Upper lobe of left lung (tissue), 6 donors: Measurements from ENCODE around the gene LAMA3. TPM values are rescaled to one million over a fixed set of nuclear protein-coding genes. Genes with fewer than 3 reads are reported as not detected.

ENCODE experiments used
- ATAC-seq, 2 donors: fragments of 200-7000 bp; cut with Tn5 transposase; one replicate each; pipeline ENCODE4 v1.9.1; 2022; ENCODE audit warnings: mild to moderate bottlenecking in 2 of 2, moderate library complexity in 2 of 2; ENCODE audit not compliant: low FRiP score in 2 of 2
- DNase-seq, 2 donors: peaks; one replicate each; pipeline ENCODE4 v3.0.0-alpha.2; 2019 to 2020
- H3K27ac ChIP-seq, 4 donors: fragments of 200-600 bp; sonication (generic); one replicate each; pipeline ENCODE4 v1.5.1; 2016 to 2019
- H3K27me3 ChIP-seq, 4 donors: fragments of 200-600 bp; sonication (generic); one replicate each; pipeline ENCODE4 v1.5.1; 2017 to 2019
- H3K36me3 ChIP-seq, 4 donors: fragments of 200-600 bp; sonication (generic); one replicate each; pipeline ENCODE4 v1.5.1; 2016 to 2019
- H3K4me1 ChIP-seq, 4 donors: fragments of 200-600 bp; sonication (generic); one replicate each; pipeline ENCODE4 v1.5.1; 2018 to 2019
- H3K4me3 ChIP-seq, 4 donors: fragments of 200-600 bp; sonication (generic); one replicate each; pipeline ENCODE4 v1.5.1; 2017 to 2019; ENCODE audit warnings: mild to moderate bottlenecking in 2 of 4, moderate library complexity in 1 of 4
- H3K9me3 ChIP-seq, 4 donors: fragments of 200-600 bp; sonication (generic); one replicate each; pipeline ENCODE4 v1.5.1; 2018 to 2019
- CTCF ChIP-seq, 6 experiments: fragments of 450-650 bp in 4 of 6; fragments of 200-600 bp in 2 of 6; sonication (generic) in 2 of 6; IDR thresholded peaks; one replicate each; pipeline ENCODE4 v1.5.1; 2016 to 2019; ENCODE audit warnings: antibody characterized with exemption in 6 of 6
- EP300 ChIP-seq, 4 donors: sonication (generic); formaldehyde crosslinking; IDR thresholded peaks; one replicate each; pipeline ENCODE4 v1.5.1; 2017; ENCODE audit warnings: antibody characterized with exemption in 4 of 4, control low read depth in 2 of 4
- POLR2A ChIP-seq, 4 donors: fragments of 450-650 bp; IDR thresholded peaks; one replicate each; pipeline ENCODE4 v1.5.1; 2016 to 2017; ENCODE audit warnings: antibody characterized with exemption in 4 of 4, mild to moderate bottlenecking in 2 of 4
- POLR2AphosphoS5 ChIP-seq, 2 donors: sonication (generic); formaldehyde crosslinking; IDR thresholded peaks; one replicate each; pipeline ENCODE4 v1.5.1; 2017; ENCODE audit warnings: antibody characterized with exemption in 2 of 2
- WGBS, 2 donors: methylation state at CpG; one replicate each; pipeline ENCODE4 v1.1.5; 2017 to 2018; 5-methylcytosine and 5-hydroxymethylcytosine counted together
- total RNA-seq, 6 donors: library from RNA; depleted of rRNA in 4 of 6; stranded (reverse); fragments of >200 nt in 4 of 6; gene quantifications; one replicate each; pipeline versions ENCODE4 v1.1.0 to v1.2.1, GENCODE V29; 2016 to 2021
- donor health status: DM: no; HTN: no; CAD: no; lungs with moderate emphysema.
- donor health status: DM: no; HTN: yes; CAD: no; lungs with severe emphysema.

LAMA3 gene
- total RNA-seq, 6 donors from 2014 or later, result 88.2 to 202 (median 141) TPM

- Histone ChIP-seq H3K4me3 (no peak overlapping the region), H3K36me3 (peaks cover 0 to 3% (median 0%) of the 10 kb centered on the region in 4 donors), H3K27me3 (no peaks in the 10 kb centered on the region), H3K4me1 (no peaks in the 10 kb centered on the region), H3K9me3 (no peaks in the 10 kb centered on the region), H3K27ac (no peak overlapping the region)
- no peak for DNase-seq
- WGBS, 2 donors, result 82% methylated on average over 4 of the region's 4 CpGs
- TF ChIP-seq POLR2A (IDR thresholded peaks at IDR 0.05) (no peak), CTCF (IDR thresholded peaks at IDR 0.05) (no peak), POLR2AphosphoS5 (IDR thresholded peaks at IDR 0.05) (no peak), EP300 (IDR thresholded peaks at IDR 0.05) (no peak)
- ATAC-seq, result no peak
Measured at GRCh38 chr18:23920054-23920453, 230.8 kb downstream of the LAMA3 start.

DNA sequence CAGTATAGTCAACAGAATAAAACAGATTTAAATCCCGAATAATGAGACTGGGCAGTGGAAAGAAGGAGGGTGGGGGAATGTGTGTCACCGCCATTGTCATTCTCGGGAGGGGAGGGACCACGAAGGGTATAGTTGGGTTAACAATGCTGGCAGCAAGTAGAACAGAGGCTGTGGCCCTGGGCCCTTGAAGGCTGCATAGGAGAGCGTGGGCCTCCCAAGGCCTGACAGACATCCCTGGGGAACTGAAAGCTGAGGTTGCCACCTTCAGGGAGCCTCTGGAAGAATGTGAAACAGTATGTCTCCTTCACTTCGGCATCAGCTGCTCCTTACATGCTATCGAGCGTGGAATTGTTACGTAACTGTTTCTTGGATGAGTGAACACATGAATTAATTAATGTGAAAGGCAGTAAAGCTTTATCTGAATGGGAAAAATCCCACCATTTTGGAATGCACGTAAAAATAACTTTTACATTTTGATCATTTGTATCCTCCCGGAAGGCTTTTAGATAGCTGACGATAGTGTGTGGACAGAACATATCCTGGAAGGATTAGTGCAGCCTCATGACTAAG, 232.5 kb downstream of the LAMA3 start:
- ATAC-seq (no peak), DNase-seq (no peak)
- peaks cover 0 to 3% (median 0%) of the 10 kb centered on the region in 4 donors for H3K36me3 ChIP-seq
- TF ChIP-seq POLR2A (IDR thresholded peaks at IDR 0.05) (no peak), CTCF (IDR thresholded peaks at IDR 0.05) (no peak), EP300 (IDR thresholded peaks at IDR 0.05) (no peak), POLR2AphosphoS5 (IDR thresholded peaks at IDR 0.05) (no peak)
- WGBS, 2 donors, result 91 to 92% methylated on average over 12 of the region's 12 CpGs
- H3K4me3 ChIP-seq, result no peak overlapping the region
- H3K9me3 ChIP-seq, result no peaks in the 10 kb centered on the region
- no peaks in the 10 kb centered on the region for H3K4me1 ChIP-seq
- H3K27me3 ChIP-seq, result no peaks in the 10 kb centered on the region
- no peak overlapping the region for H3K27ac ChIP-seq

GRCh38 chr18:23922939-23923338, 233.7 kb downstream of the LAMA3 start:
- H3K4me3 ChIP-seq, result no peak overlapping the region
- no peaks in the 10 kb centered on the region for H3K27me3 ChIP-seq
- peaks cover 0 to 5% (median 0%) of the 10 kb centered on the region in 4 donors for H3K36me3 ChIP-seq
- no peak for TF ChIP-seq EP300 (IDR thresholded peaks at IDR 0.05)
- no peak for TF ChIP-seq POLR2AphosphoS5 (IDR thresholded peaks at IDR 0.05)
- TF ChIP-seq POLR2A (IDR thresholded peaks at IDR 0.05), result no peak
- no peak for TF ChIP-seq CTCF (IDR thresholded peaks at IDR 0.05)
- H3K9me3 ChIP-seq, result no peaks in the 10 kb centered on the region
- 83 to 88% methylated on average over 1 of the region's 1 CpG for WGBS, 2 donors
- no peaks in the 10 kb centered on the region for H3K4me1 ChIP-seq
- ATAC-seq, result no peak
- no peak overlapping the region for H3K27ac ChIP-seq
- no peak for DNase-seq

GRCh38 chr18:23924813-23925212, 235.6 kb downstream of the LAMA3 start:
- Histone ChIP-seq H3K27ac (no peak overlapping the region), H3K4me1 (no peaks in the 10 kb centered on the region), H3K36me3 (peaks cover 0 to 5% (median 0%) of the 10 kb centered on the region in 4 donors), H3K27me3 (no peaks in the 10 kb centered on the region), H3K9me3 (no peaks in the 10 kb centered on the region), H3K4me3 (no peak overlapping the region)
- no peak for DNase-seq
- 90% methylated on average over 1 of the region's 1 CpG; no CpG with 5 or more reads in 1 of the 2 donors for WGBS, 2 donors
- TF ChIP-seq POLR2A (IDR thresholded peaks at IDR 0.05) (no peak), POLR2AphosphoS5 (IDR thresholded peaks at IDR 0.05) (no peak), EP300 (IDR thresholded peaks at IDR 0.05) (no peak), CTCF (IDR thresholded peaks at IDR 0.05) (no peak)
- ATAC-seq, result peak in 1 of 2 donors; percentile 34

- peaks cover 0 to 4% (median 0%) of the 10 kb centered on the region in 4 donors for H3K36me3 ChIP-seq
- no peak overlapping the region for H3K27ac ChIP-seq
- WGBS, 2 donors, result 58 to 64% methylated on average over 2 of the region's 2 CpGs
- no peaks in the 10 kb centered on the region for H3K27me3 ChIP-seq
- ATAC-seq, result no peak
- no peak overlapping the region for H3K4me3 ChIP-seq
- no peak for DNase-seq
- no peaks in the 10 kb centered on the region for H3K9me3 ChIP-seq
- no peaks in the 10 kb centered on the region for H3K4me1 ChIP-seq
- no peak for TF ChIP-seq EP300 (IDR thresholded peaks at IDR 0.05)
- no peak for TF ChIP-seq POLR2AphosphoS5 (IDR thresholded peaks at IDR 0.05)
- no peak for TF ChIP-seq POLR2A (IDR thresholded peaks at IDR 0.05)
- TF ChIP-seq CTCF (IDR thresholded peaks at IDR 0.05), result no peak
Measured at GRCh38 chr18:23926571-23926970, 237.3 kb downstream of the LAMA3 start.
